KMS-11 (cell line): ENCODE measurements around the gene PRR12.
A peak's percentile ranks its signal among the peaks of the same experiment; 100 is the strongest.

Source experiments
- H2AFZ ChIP-seq: fragments of 200-600 bp; sonication (generic); 2 replicates; pipeline ENCODE4 v1.6.1; 2016; ENCODE audit warnings: antibody characterized with exemption, mixed run types, low read depth
- H3K27ac ChIP-seq: fragments of 200-600 bp; sonication (generic); 2 replicates; pipeline ENCODE4 v1.6.1; 2016; ENCODE audit warnings: mild to moderate bottlenecking, mixed run types
- H3K27me3 ChIP-seq: fragments of 200-600 bp; sonication (generic); 2 replicates; pipeline ENCODE4 v1.6.1; 2017; ENCODE audit warnings: mild to moderate bottlenecking, low read depth, mixed run types, moderate library complexity; ENCODE audit not compliant: insufficient read depth
- H3K36me3 ChIP-seq: fragments of 200-600 bp; sonication (generic); 2 replicates; pipeline ENCODE4 v1.6.1; 2017; ENCODE audit warnings: mild to moderate bottlenecking, mixed run types; ENCODE audit not compliant: insufficient read depth
- H3K4me1 ChIP-seq: fragments of 200-600 bp; sonication (generic); 2 replicates; pipeline ENCODE4 v1.6.1; 2016; ENCODE audit warnings: mild to moderate bottlenecking, low read depth, mixed run types; ENCODE audit not compliant: poor library complexity, severe bottlenecking
- H3K4me2 ChIP-seq: fragments of 200-600 bp; sonication (generic); 2 replicates; pipeline ENCODE4 v1.7.0; 2016; ENCODE audit warnings: mild to moderate bottlenecking, mixed run types
- H3K4me3 ChIP-seq: fragments of 200-600 bp; sonication (generic); IDR thresholded peaks from 2 replicates; pipeline ENCODE4 v1.6.1; 2017; ENCODE audit warnings: low read depth, low read length, mixed read lengths; ENCODE audit not compliant: insufficient read depth
- H3K79me2 ChIP-seq: fragments of 200-600 bp; sonication (generic); 2 replicates; pipeline ENCODE4 v1.6.1; 2016; ENCODE audit warnings: low read depth, mixed run types; ENCODE audit not compliant: insufficient read depth
- H3K9ac ChIP-seq: fragments of 200-600 bp; sonication (generic); 2 replicates; pipeline ENCODE4 v1.6.1; 2016; ENCODE audit warnings: mild to moderate bottlenecking, mixed run types
- H4K20me1 ChIP-seq: fragments of 200-600 bp; sonication (generic); 2 replicates; pipeline ENCODE4 v1.6.1; 2016; ENCODE audit warnings: mild to moderate bottlenecking, mixed run types; ENCODE audit not compliant: insufficient read depth
- CTCF ChIP-seq: fragments of 200-600 bp; sonication (generic); conservative IDR thresholded peaks from 2 replicates; pipeline ENCODE4 v1.6.1; 2017; ENCODE audit warnings: low read depth, mild to moderate bottlenecking, antibody characterized with exemption, low read length, moderate library complexity, mixed read lengths

Gene PRR12

GRCh38 chr19:49640113-49640898 is 49.3 kb downstream of the PRR12 start, which contains the start of gene RRAS:
TSS of gene RRAS (minus strand) at chr19:49640143. CDS start at chr19:49640098, 45 bp downstream.
- H2AFZ ChIP-seq, result peak within 1 kb of the TSS; percentile 63; the same call in 1 of the 2 replicates
- no peak within 1 kb of the TSS for H3K4me3 ChIP-seq
- peaks cover 28% of the 10 kb centered on the region for H3K79me2 ChIP-seq
- H3K9ac ChIP-seq, result peak within 1 kb of the TSS; percentile 42
- no peak for TF ChIP-seq CTCF
- peak within 1 kb of the TSS; percentile 84 for H3K4me2 ChIP-seq
- no peaks in the 10 kb centered on the region for H4K20me1 ChIP-seq
- H3K27ac ChIP-seq, result peak within 1 kb of the TSS; percentile 70
- H3K27me3 ChIP-seq, result peaks cover 14% of the 10 kb centered on the region; the same call in 1 of the 2 replicates
- peaks cover 35% of the 10 kb centered on the region for H3K4me1 ChIP-seq
- H3K36me3 ChIP-seq, result no peaks in the 10 kb centered on the region

- H3K4me2 ChIP-seq, result peak within 1 kb of the TSS; percentile 89
- no peaks in the 10 kb centered on the region for H4K20me1 ChIP-seq
- H3K4me1 ChIP-seq, result peaks cover 35% of the 10 kb centered on the region
- peaks cover 14% of the 10 kb centered on the region; the same call in 1 of the 2 replicates for H3K27me3 ChIP-seq
- peak within 1 kb of the TSS; percentile 81 for H3K9ac ChIP-seq
- peaks cover 32% of the 10 kb centered on the region for H3K79me2 ChIP-seq
- peak within 1 kb of the TSS; percentile 70 for H3K27ac ChIP-seq
- H2AFZ ChIP-seq, result peak within 1 kb of the TSS; percentile 69
- H3K36me3 ChIP-seq, result no peaks in the 10 kb centered on the region
- TF ChIP-seq CTCF, result no peak
- H3K4me3 ChIP-seq, result no peak within 1 kb of the TSS
These were observed 50.9 kb downstream of the PRR12 start, which contains the start of gene SCAF1 for GRCh38 chr19:49641688-49642491. TSS of gene SCAF1 (plus strand) at chr19:49642209. CDS start at chr19:49645027, 2,818 bp downstream.

DNA sequence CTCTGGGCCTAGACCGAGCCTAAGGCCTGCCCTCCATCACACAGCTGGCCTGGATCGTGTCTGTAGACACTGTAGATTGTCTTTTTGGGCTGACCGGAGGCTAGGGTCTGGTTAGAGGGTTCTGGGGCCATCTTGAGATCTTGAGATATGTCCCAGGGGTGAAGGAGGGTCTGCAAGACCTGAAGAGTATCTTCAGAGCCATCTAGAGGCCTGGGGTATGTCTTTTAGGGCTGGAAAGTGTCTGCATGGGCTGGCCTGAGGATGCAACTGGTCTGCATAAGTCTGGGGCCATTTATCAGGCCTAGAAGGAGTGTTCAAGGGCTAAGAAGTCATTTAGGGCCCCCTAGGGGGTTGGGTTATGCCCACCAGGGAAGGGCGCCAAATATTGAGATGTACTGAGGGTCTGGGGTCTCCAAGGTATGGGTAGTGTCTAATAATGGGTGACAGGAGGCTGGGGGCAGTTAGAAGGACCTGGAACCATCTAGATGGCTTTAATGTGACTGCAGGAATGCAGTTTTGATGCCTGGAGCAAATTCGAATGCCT is 51.6 kb downstream of the PRR12 start:
- H2AFZ ChIP-seq, result peak overlapping the region; percentile 69

More for the DNA sequence above, 51.6 kb downstream of the PRR12 start:
- Histone ChIP-seq H3K9ac (peak overlapping the region; percentile 81), H3K27me3 (peaks cover 14% of the 10 kb centered on the region; the same call in 1 of the 2 replicates), H3K4me2 (peak overlapping the region; percentile 89), H3K27ac (peak overlapping the region; percentile 60), H3K4me1 (peaks cover 35% of the 10 kb centered on the region), H3K4me3 (no peak overlapping the region), H3K79me2 (peaks cover 33% of the 10 kb centered on the region), H4K20me1 (no peaks in the 10 kb centered on the region), H3K36me3 (no peaks in the 10 kb centered on the region; the same call in 1 of the 2 replicates)
- no peak for TF ChIP-seq CTCF
